SK-N-SH treated with all-trans-retinoic acid at 6 μM for 48 hours (cell line): Measurements from ENCODE around the gene THSD4.

Experiments
- CSDC2 ChIP-seq: fragments of 250-450 bp; sonication (Bioruptor Pico); IDR thresholded peaks from 2 replicates; pipeline ENCODE4 v1.5.0; 2020; ENCODE audit warnings: mild to moderate bottlenecking, moderate library complexity
- ESRRG ChIP-seq: fragments of 250-450 bp; sonication (Bioruptor Pico); IDR thresholded peaks from 2 replicates; pipeline ENCODE4 v1.6.1; 2021; ENCODE audit warnings: mild to moderate bottlenecking
- ZNF565 ChIP-seq: fragments of 450-650 bp; formaldehyde crosslinking; conservative IDR thresholded peaks from 2 replicates; pipeline ENCODE4 v1.5.0; 2020; ENCODE audit warnings: low read depth, mild to moderate bottlenecking, moderate library complexity
- TF ChIP-seq, protein P1 (sequence below): fragments of 250-450 bp; sonication (Bioruptor Pico); IDR thresholded peaks from 2 replicates; pipeline ENCODE4 v1.5.1; 2020; ENCODE audit warnings: low read depth, mild to moderate bottlenecking, moderate library complexity

DNA sequence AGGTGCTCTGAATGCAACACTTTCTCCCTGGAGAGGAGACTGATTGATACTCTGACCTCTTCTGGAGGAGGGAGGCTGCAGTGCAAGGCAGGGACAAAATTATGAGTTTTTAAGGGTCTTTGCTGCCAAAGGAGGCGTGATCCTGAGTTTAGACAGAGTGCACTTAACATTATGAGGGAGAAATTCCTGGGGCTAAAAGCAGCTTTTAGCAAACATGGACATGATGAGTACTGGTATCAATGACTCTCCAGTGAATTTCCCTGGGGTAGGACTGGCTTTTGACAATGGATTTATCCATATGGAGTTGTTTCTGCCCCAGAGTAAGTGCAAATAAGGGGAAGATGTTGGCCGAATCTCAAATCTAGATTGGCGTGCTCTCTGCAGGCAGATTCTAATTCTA is 133.1 kb downstream of the THSD4 start:
- TF ChIP-seq ESRRG, result no peak
- no peak for TF ChIP-seq ZNF565
- no peak for TF ChIP-seq CSDC2
- TF ChIP-seq, protein P1, sequence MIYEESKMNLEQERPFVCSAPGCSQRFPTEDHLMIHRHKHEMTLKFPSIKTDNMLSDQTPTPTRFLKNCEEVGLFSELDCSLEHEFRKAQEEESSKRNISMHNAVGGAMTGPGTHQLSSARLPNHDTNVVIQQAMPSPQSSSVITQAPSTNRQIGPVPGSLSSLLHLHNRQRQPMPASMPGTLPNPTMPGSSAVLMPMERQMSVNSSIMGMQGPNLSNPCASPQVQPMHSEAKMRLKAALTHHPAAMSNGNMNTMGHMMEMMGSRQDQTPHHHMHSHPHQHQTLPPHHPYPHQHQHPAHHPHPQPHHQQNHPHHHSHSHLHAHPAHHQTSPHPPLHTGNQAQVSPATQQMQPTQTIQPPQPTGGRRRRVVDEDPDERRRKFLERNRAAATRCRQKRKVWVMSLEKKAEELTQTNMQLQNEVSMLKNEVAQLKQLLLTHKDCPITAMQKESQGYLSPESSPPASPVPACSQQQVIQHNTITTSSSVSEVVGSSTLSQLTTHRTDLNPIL, result no peak
